HCT116 (cell line): ENCODE results near the gene FHIT. TPM values are rescaled to one million over a fixed set of nuclear protein-coding genes. Genes with fewer than 3 reads are reported as not detected.

Experiments used
- ATAC-seq: fragments of 200-7000 bp; cut with Tn5 transposase; 2 replicates; pipeline ENCODE4 v1.9.1; 2020; ENCODE audit warnings: mild to moderate bottlenecking, moderate library complexity
- BruUV-seq: library from RNA; stranded (reverse); fragments of 400-500 nt; replicated peaks from 2 replicates; lab custom pipeline; 2021; lab: Mats Ljungman, UMichigan
- CTCF ChIA-PET: fragments of 300-600 bp; sonication (Branson Sonifier 250); formaldehyde crosslinking; loops from one replicate; lab custom pipeline; 2021; ENCODE audit warnings: antibody characterized with exemption; lab: Charles Lee
- POLR2A ChIA-PET: fragments of 300-600, 350-600 bp; sonication (Branson Sonifier 250); formaldehyde crosslinking; loops from one replicate; lab custom pipeline; 2021; ENCODE audit warnings: antibody characterized with exemption; lab: Charles Lee
- RAD21 ChIA-PET, 2 experiments: fragments of 300-600 bp; sonication (Branson Sonifier 250); formaldehyde crosslinking; loops; one replicate each; lab custom pipeline; 2023; ENCODE audit warnings: low total read pairs in 2 of 2; ENCODE audit not compliant: uncharacterized antibody in 2 of 2, unreplicated experiment in 2 of 2, low non-redundant PET in 1 of 2; lab: Charles Lee
- DNase-seq: peaks from one replicate; pipeline ENCODE4 v3.0.0-alpha.2; 2010; ENCODE audit warnings: low read depth, low spot score
- H2AFZ ChIP-seq: fragments of 200-600 bp; shearing (Covaris generic), sonication (generic); 2 replicates; pipeline ENCODE4 v1.6.1; 2017; ENCODE audit warnings: low read depth, mixed run types, mixed read lengths, antibody characterized with exemption, low read length; ENCODE audit not compliant: poor library complexity, severe bottlenecking
- H3K27ac ChIP-seq: 2 replicates; pipeline ENCODE4 v1.5.1; 2012; ENCODE audit warnings: low read depth, low read length
- H3K27me3 ChIP-seq: fragments of 200-600 bp; sonication (generic); 2 replicates; pipeline ENCODE4 v1.6.1; 2016; ENCODE audit warnings: mixed run types, low read length, mixed read lengths; ENCODE audit not compliant: insufficient read depth
- H3K36me3 ChIP-seq, 2 experiments: fragments of 200-500 bp in 1 of 2; fragments of 200-600 bp in 1 of 2; sonication (Bioruptor generic) in 1 of 2; sonication (generic) in 1 of 2; 2 replicates each; pipeline versions ENCODE4 v1.5.1 to v1.6.1; 2014 to 2016; ENCODE audit warnings: low read length in 2 of 2, inconsistent platforms in 1 of 2, mixed read lengths in 1 of 2, mixed run types in 1 of 2; ENCODE audit not compliant: insufficient read depth in 2 of 2, control insufficient read depth in 1 of 2
- H3K4me1 ChIP-seq, 2 experiments: fragments of 200-600 bp in 1 of 2; sonication (generic) in 1 of 2; 2 replicates each; pipeline versions ENCODE4 v1.5.1 to v1.6.1; 2012 to 2017; ENCODE audit warnings: low read length in 2 of 2, inconsistent platforms in 1 of 2, mild to moderate bottlenecking in 1 of 2, mixed read lengths in 1 of 2, mixed run types in 1 of 2, moderate library complexity in 1 of 2; ENCODE audit not compliant: insufficient read depth in 2 of 2, control insufficient read depth in 1 of 2
- H3K4me2 ChIP-seq: fragments of 200-600 bp; sonication (generic); 2 replicates; pipeline ENCODE4 v1.6.1; 2017; ENCODE audit warnings: mixed run types, low read length, mixed read lengths
- H3K4me3 ChIP-seq, 2 experiments: fragments of 200-600 bp in 1 of 2; sonication (generic) in 1 of 2; replicated peaks in 1 of 2; 2 replicates each; pipeline ENCODE4 v1.5.1; 2011 to 2016; ENCODE audit warnings: low read length in 2 of 2, control low read depth in 1 of 2, low read depth in 1 of 2, mild to moderate bottlenecking in 1 of 2, mixed read lengths in 1 of 2, mixed run types in 1 of 2
- H3K79me2 ChIP-seq: fragments of 200-600 bp; sonication (generic); 2 replicates; pipeline ENCODE4 v1.6.1; 2017; ENCODE audit warnings: mild to moderate bottlenecking, mixed run types, low read length, moderate library complexity, mixed read lengths; ENCODE audit not compliant: insufficient read depth
- H3K9ac ChIP-seq: fragments of 200-600 bp; sonication (generic); 2 replicates; pipeline ENCODE4 v1.6.1; 2016; ENCODE audit warnings: low read length, mixed read lengths
- H3K9me2 ChIP-seq: fragments of 200-600 bp; sonication (generic), shearing (Covaris generic); 2 replicates; pipeline ENCODE4 v1.6.1; 2017; ENCODE audit warnings: mixed run types, mild to moderate bottlenecking, moderate library complexity; ENCODE audit not compliant: insufficient read depth
- H3K9me3 ChIP-seq, 2 experiments: fragments of 200-500 bp in 1 of 2; fragments of 200-600 bp in 1 of 2; sonication (Bioruptor generic) in 1 of 2; sonication (generic) in 1 of 2; 2 replicates each; pipeline ENCODE4 v1.6.1; 2014 to 2017; ENCODE audit warnings: low read length in 2 of 2, mixed read lengths in 2 of 2, inconsistent platforms in 1 of 2, low read depth in 1 of 2, mild to moderate bottlenecking in 1 of 2, mixed run types in 1 of 2, moderate library complexity in 1 of 2; ENCODE audit not compliant: control insufficient read depth in 1 of 2, insufficient read depth in 1 of 2
- H4K20me1 ChIP-seq: fragments of 200-600 bp; sonication (generic), shearing (Covaris generic); 2 replicates; pipeline ENCODE4 v1.6.1; 2017; ENCODE audit warnings: mixed run types, mild to moderate bottlenecking, moderate library complexity; ENCODE audit not compliant: insufficient read depth
- ATF3 ChIP-seq: IDR thresholded peaks from 2 replicates; pipeline ENCODE4 v1.6.1; 2012
- EZH2 ChIP-seq: fragments of 200-600 bp; sonication (generic); IDR thresholded peaks from 2 replicates; pipeline ENCODE4 v1.6.1; 2017; ENCODE audit warnings: antibody characterized with exemption, mixed run types
- POLR2AphosphoS5 ChIP-seq: IDR thresholded peaks from 2 replicates; pipeline ENCODE4 v1.6.1; 2011; ENCODE audit warnings: mild to moderate bottlenecking, low read depth, low read length, moderate library complexity
- REST ChIP-seq: IDR thresholded peaks from 2 replicates; pipeline ENCODE4 v1.6.1; 2012; ENCODE audit warnings: low read depth
- SP1 ChIP-seq: IDR thresholded peaks from 2 replicates; pipeline ENCODE4 v1.6.1; 2012; ENCODE audit warnings: low read depth
- TCF7L2 ChIP-seq: IDR thresholded peaks from 2 replicates; pipeline ENCODE4 v1.7.0; 2011; ENCODE audit warnings: borderline replicate concordance, inconsistent platforms; ENCODE audit not compliant: insufficient read depth, insufficient read length; ENCODE audit errors: extremely low read depth
- ZNF274 ChIP-seq: fragments of 200-500 bp; sonication (Bioruptor generic); IDR thresholded peaks from 2 replicates; pipeline ENCODE4 v1.6.1; 2014; ENCODE audit warnings: mild to moderate bottlenecking, low read depth, low read length, inconsistent platforms
- intact Hi-C: fragments of 100-400 bp; cut with micrococcal nuclease; formaldehyde crosslinking; loops from 2 replicates; pipeline ENCODE4 v1.10.0; 2022
- total RNA-seq: library from RNA; stranded (reverse); gene quantifications from one replicate; pipeline ENCODE4 v1.2.1, GENCODE V29; 2021; ENCODE audit not compliant: unreplicated experiment

The FHIT gene
- total RNA-seq, 1 experiment from 2014 or later, result 20.1 TPM

- H3K4me1 ChIP-seq, result no peaks in the 10 kb centered on the region
- POLR2A ChIA-PET, result no interaction called here
- no peak for TF ChIP-seq EZH2
- TF ChIP-seq TCF7L2, result no peak
- no peak for TF ChIP-seq POLR2AphosphoS5
- no peak for TF ChIP-seq SP1
- no peak for TF ChIP-seq ZNF274
- no peak overlapping the region for H3K27ac ChIP-seq
- no peaks in the 10 kb centered on the region for H3K9me2 ChIP-seq
- H3K9me3 ChIP-seq, result no peaks in the 10 kb centered on the region
- RAD21 ChIA-PET, result no interaction called here
- H3K36me3 ChIP-seq, result no peaks in the 10 kb centered on the region
- no peak overlapping the region for H3K9ac ChIP-seq
- CTCF ChIA-PET, result no interaction called here
- peaks cover 17% of the 10 kb centered on the region for H3K27me3 ChIP-seq
- no peak overlapping the region for H3K4me2 ChIP-seq
- DNase-seq (no peak), ATAC-seq (no peak)
- no peaks in the 10 kb centered on the region for H3K79me2 ChIP-seq
- no TSS peak for BruUV-seq
- intact Hi-C loops, result no loop called here
- H2AFZ ChIP-seq, result no peak overlapping the region
- no peaks in the 10 kb centered on the region for H4K20me1 ChIP-seq
- no peak overlapping the region for H3K4me3 ChIP-seq
These were observed 1154.8 kb downstream of the FHIT start for GRCh38 chr3:60096403-60096802.

GRCh38 chr3:60095930-60096329 lies 1155.3 kb downstream of the FHIT start:
- BruUV-seq, result no TSS peak
- no peaks in the 10 kb centered on the region for H3K9me2 ChIP-seq
- no peak for TF ChIP-seq ATF3
- TF ChIP-seq SP1, result no peak
- no peak for TF ChIP-seq REST
- no peak for TF ChIP-seq EZH2
- no peak overlapping the region for H3K9ac ChIP-seq
- peaks cover 17% of the 10 kb centered on the region for H3K27me3 ChIP-seq
- POLR2A ChIA-PET, result no interaction called here
- CTCF ChIA-PET, result no interaction called here
- DNase-seq (no peak), ATAC-seq (no peak)
- no peaks in the 10 kb centered on the region for H4K20me1 ChIP-seq
- H3K4me2 ChIP-seq, result no peak overlapping the region
- no peak overlapping the region for H3K27ac ChIP-seq
- no peak overlapping the region for H3K4me3 ChIP-seq
- H2AFZ ChIP-seq, result no peak overlapping the region
- RAD21 ChIA-PET, result no interaction called here
- H3K79me2 ChIP-seq, result no peaks in the 10 kb centered on the region
- no peaks in the 10 kb centered on the region for H3K9me3 ChIP-seq
- intact Hi-C loops, result no loop called here
- no peaks in the 10 kb centered on the region for H3K4me1 ChIP-seq
- H3K36me3 ChIP-seq, result no peaks in the 10 kb centered on the region
